Transverse colon (tissue), 3 donors: ENCODE results near the gene SELENON.

Experiments
- CTCF ChIP-seq, 5 experiments: fragments of 200-600 bp in 3 of 5; fragments of 450-650 bp in 2 of 5; sonication (generic) in 3 of 5; IDR thresholded peaks; 1 replicate in 2 of 5; 2 replicates in 3 of 5; pipeline ENCODE4 v1.5.1; 2016 to 2017; ENCODE audit warnings: antibody characterized with exemption in 5 of 5, inconsistent platforms in 3 of 5, mild to moderate bottlenecking in 2 of 5, moderate library complexity in 1 of 5
- EP300 ChIP-seq: sonication (generic); formaldehyde crosslinking; IDR thresholded peaks from one replicate; pipeline ENCODE4 v1.6.1; 2017; ENCODE audit warnings: antibody characterized with exemption, low read depth

GRCh38 chr1:25837262-25837875 lies 37.4 kb downstream of the SELENON start:
- peak in 3 of 5 experiments; percentile 20 to 37 (median 35) for TF ChIP-seq CTCF (IDR thresholded peaks at IDR 0.05)
- no peak for TF ChIP-seq EP300
